HAP-1 (cell line): Measurements from ENCODE around the gene KCNE2.
"Not testable (repeated sequence)": the region's sequence is repeated elsewhere in the genome, so short reads cannot be mapped to it uniquely, and the experiment has no call there.

Experiments used
- DNase-seq, 2 experiments: peaks; one replicate each; pipeline ENCODE4 v3.0.0-alpha.2; 2016 to 2020; ENCODE audit warnings: low spot score in 2 of 2
- H3K27me3 ChIP-seq: fragments of 250-450 bp; sonication (Bioruptor Pico); 2 replicates; pipeline ENCODE4 v1.5.1; 2020; ENCODE audit warnings: low read depth, mild to moderate bottlenecking, moderate library complexity
- H3K36me3 ChIP-seq: fragments of 250-450 bp; sonication (Bioruptor Pico); replicated peaks from 2 replicates; pipeline ENCODE4 v1.5.1; 2020; ENCODE audit warnings: mild to moderate bottlenecking
- H3K4me1 ChIP-seq: fragments of 250-450 bp; sonication (Bioruptor Pico); 2 replicates; pipeline ENCODE4 v1.5.1; 2020; ENCODE audit warnings: mild to moderate bottlenecking
- H3K4me3 ChIP-seq: fragments of 250-450 bp; sonication (Bioruptor Pico); 2 replicates; pipeline ENCODE4 v1.5.1; 2020; ENCODE audit warnings: mild to moderate bottlenecking, moderate library complexity
- H3K9me3 ChIP-seq: fragments of 250-450 bp; sonication (Bioruptor Pico); 2 replicates; pipeline ENCODE4 v1.5.1; 2020; ENCODE audit warnings: mild to moderate bottlenecking, moderate library complexity
- in situ Hi-C: fragments of 300-500 bp; cut with MboI; formaldehyde crosslinking; loops from 3 replicates; pipeline ENCODE4 v1.14.3; 2020; ENCODE audit warnings: low sequenced_read_pairs, inconsistent platforms, mixed read lengths

The KCNE2 gene

DNA sequence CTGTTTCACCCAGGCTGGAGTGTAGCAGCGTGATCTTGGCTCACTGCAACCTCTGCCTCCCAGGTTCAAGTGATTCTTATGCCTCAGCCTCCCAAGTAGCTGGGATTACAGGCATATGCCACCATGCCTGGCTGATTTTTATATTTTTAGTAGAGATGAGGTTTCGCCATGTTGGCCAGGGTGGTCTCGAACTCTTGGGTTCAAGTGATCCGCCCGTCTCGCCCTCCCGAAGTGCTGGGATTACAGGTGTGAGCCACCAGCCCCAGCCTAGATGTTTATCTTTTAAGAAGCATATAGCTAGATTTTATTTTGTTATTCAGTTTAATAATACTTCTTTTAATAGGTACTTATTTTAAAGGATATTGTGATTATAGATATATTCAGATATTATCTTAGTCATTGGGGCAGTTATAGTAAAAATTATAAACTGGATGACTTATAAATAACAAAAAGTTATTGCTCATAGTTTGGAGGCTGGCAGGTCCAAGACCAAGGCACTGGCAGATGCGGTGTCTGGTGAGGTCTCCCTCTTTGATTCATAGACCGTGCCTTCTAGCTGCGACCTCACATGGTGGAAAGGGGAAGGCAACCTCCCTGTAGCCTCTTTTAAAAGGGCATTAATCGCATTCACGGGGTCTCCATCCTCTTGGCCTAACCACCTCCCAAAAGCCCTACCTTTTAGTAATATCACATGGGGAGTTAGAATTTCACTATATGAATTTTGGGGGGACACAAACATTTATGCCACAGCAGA, 3.1 kb upstream of the KCNE2 start:
- no peaks in the 10 kb centered on the region for H3K36me3 ChIP-seq
- H3K4me1 ChIP-seq = peaks cover 2% of the 10 kb centered on the region; the same call in 1 of the 2 replicates
- in situ Hi-C loops = no loop called here
- 0 out of 2 replicates have a peak, but pooled peaks cover 3% of the 10 kb centered on the region for H3K27me3 ChIP-seq
- no peaks in the 10 kb centered on the region; the same call in 1 of the 2 replicates for H3K9me3 ChIP-seq
- peak in 1 of 2 experiments; percentile 27 for DNase-seq
- no peak overlapping the region for H3K4me3 ChIP-seq

DNA sequence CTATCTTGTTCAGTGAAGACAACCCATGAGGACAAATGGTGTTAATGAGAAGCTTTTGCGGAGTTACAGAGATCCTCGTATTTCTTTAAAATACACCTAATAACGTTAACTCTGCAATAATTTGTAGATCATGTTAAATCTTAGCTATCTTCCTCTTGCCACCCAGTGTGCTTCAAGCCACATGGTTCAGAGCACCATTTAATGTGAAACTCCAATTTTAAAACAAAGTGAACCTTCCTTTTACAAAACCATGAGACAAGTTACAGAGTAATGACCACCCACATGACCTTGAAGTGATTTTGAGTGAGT, 1.7 kb upstream of the KCNE2 start:
- DNase-seq = no peak
- Histone ChIP-seq H3K4me3 (no peak overlapping the region), H3K4me1 (peaks cover 2% of the 10 kb centered on the region; the same call in 1 of the 2 replicates), H3K36me3 (no peaks in the 10 kb centered on the region), H3K27me3 (0 out of 2 replicates have a peak, but pooled peaks cover 3% of the 10 kb centered on the region), H3K9me3 (no peaks in the 10 kb centered on the region; the same call in 1 of the 2 replicates)
- in situ Hi-C loops = no loop called here

DNA sequence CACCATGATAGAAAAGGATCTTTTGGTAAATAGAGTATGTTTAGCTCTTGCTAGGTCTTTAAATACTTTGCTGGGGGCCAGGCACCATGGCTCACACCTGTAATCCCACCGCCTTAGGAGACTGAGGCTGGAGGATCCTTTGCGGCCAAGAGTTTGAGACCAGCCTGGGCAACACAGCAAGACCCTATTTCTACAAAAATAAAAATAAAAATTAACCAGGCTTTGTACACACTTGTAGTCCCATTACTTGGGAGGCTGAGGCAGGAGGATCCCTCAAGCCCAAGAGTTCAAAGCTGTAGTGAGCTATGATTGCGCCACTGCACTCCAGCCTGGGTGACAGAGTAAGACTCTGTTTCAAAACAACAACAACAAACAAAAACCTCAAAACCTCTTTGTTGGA, 1.1 kb upstream of the KCNE2 start:
- in situ Hi-C loops = no loop called here
- Histone ChIP-seq H3K4me1 (peaks cover 5% of the 10 kb centered on the region), H3K4me3 (no peak overlapping the region), H3K36me3 (no peaks in the 10 kb centered on the region), H3K9me3 (no peaks in the 10 kb centered on the region; the same call in 1 of the 2 replicates), H3K27me3 (0 out of 2 replicates have a peak, but pooled peaks cover 3% of the 10 kb centered on the region)
- DNase-seq = peak in 1 of 2 experiments; percentile 3

DNA sequence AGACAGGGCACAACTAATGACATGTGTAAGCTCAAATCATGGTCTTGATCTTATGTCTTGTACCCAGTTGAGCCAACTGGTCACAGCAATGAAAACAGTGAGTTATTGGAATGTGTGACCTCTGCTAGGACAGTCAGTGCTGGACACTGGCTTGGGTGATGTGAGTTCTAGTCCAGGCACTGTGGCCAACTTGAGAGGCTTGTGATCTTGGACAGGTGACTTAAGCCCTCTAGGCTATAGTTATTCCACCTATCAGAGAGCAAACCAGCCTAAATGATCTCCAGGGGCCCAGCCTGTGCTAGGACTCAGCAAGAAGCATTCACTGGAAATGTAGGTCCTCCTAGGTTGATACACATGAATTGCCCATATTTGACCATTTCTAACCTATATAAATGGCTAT, 1.1 kb downstream of the KCNE2 start:
- DNase-seq = peak in 1 of 2 experiments; percentile 1

GRCh38 chr21:34365809-34366208, 2.0 kb downstream of the KCNE2 start:
- Histone ChIP-seq H3K27me3 (no peaks in the 10 kb centered on the region), H3K4me1 (peaks cover 8% of the 10 kb centered on the region), H3K36me3 (no peaks in the 10 kb centered on the region), H3K4me3 (no peak overlapping the region), H3K9me3 (no peaks in the 10 kb centered on the region)
- peak in 1 of 2 experiments; percentile 6 for DNase-seq
- in situ Hi-C loops = no loop called here

More for the DNA sequence above, 1.1 kb downstream of the KCNE2 start:
- no peak overlapping the region for H3K4me3 ChIP-seq
- 0 out of 2 replicates have a peak, but pooled peaks cover 3% of the 10 kb centered on the region for H3K27me3 ChIP-seq
- no peaks in the 10 kb centered on the region for H3K36me3 ChIP-seq
- H3K4me1 ChIP-seq = peaks cover 8% of the 10 kb centered on the region
- no peaks in the 10 kb centered on the region for H3K9me3 ChIP-seq
- in situ Hi-C loops = no loop called here

DNA sequence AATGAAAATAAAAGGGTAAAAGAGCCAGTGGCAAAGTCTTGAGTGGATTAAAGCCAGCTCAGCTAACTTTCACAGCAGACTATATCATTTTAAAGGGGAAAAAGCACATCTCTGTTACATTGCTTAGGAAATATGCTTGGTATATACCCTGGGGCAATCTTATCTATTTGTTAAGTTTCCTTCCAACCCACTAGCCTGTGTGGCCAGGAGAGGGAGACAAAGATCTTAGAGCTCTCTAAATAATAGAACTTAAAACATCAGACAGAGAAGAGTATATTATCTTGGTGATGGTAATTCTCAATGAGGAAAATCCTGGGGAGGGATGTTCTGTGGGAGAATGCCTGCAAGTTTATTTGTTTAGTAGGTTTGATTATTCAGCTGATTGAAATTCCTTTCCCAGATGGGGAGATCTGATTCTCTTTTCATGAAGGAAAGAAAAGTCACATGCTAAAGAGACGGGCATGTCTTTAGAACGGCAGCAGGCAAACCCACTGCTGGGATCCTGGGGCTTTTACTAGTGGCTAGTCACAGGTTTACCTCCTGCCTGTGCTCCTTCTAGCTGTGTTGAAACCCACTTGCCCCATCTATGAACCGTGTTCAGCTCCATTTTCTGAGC, 3.6 kb downstream of the KCNE2 start:
- Histone ChIP-seq H3K36me3 (no peaks in the 10 kb centered on the region), H3K27me3 (no peaks in the 10 kb centered on the region), H3K4me1 (peaks cover 6% of the 10 kb centered on the region), H3K9me3 (no peaks in the 10 kb centered on the region), H3K4me3 (no peak overlapping the region)
- in situ Hi-C loops = no loop called here
- DNase-seq = peak; percentile 81 to 93

DNA sequence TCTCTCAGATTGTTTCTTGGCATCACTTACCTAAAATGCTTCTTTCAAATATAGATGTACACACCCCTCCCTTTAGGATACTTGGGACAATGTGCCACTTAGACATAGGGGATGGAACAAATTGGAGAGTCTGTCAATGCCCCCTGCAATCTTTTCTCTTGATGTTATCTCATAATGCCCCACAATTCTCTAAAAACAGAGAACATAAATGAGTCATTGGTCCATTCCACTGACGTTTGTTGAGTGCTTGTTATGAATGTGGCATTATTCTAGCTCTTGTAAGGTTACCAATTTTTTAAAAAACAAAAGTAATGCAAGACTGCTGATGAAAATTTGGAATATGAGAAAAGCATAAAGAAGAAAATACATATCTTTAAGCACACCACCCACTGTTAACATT, 5.9 kb downstream of the KCNE2 start:
- in situ Hi-C loops = no loop called here
- Histone ChIP-seq H3K4me3 (no peak overlapping the region), H3K36me3 (no peaks in the 10 kb centered on the region), H3K4me1 (peaks cover 18% of the 10 kb centered on the region), H3K9me3 (no peaks in the 10 kb centered on the region), H3K27me3 (no peaks in the 10 kb centered on the region)
- no peak for DNase-seq

DNA sequence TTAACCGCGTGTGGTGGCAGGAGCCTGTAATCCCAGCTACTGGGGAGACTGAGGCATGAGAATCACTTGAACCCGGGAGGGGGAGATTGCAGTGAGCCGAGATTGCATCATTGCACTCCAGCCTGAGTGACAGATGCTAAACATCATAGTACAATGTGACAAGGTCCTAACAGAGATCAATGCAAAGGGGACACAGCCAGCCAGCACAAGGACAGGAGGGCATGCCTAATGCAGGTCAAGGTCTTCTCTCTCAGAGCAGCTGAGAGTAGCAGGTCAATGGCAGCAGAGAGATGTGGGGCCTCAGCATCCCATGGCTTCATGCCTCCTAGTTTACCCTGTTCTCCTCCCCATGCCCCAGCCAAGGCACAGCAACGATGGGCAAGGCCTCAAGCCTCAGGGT, 8.5 kb downstream of the KCNE2 start:
- H3K9me3 ChIP-seq = no peaks in the 10 kb centered on the region
- in situ Hi-C loops = no loop called here
- peaks cover 18% of the 10 kb centered on the region for H3K4me1 ChIP-seq
- DNase-seq = peak in 1 of 2 experiments; percentile 3
- no peaks in the 10 kb centered on the region for H3K36me3 ChIP-seq
- no peaks in the 10 kb centered on the region for H3K27me3 ChIP-seq
- no peak overlapping the region for H3K4me3 ChIP-seq

DNA sequence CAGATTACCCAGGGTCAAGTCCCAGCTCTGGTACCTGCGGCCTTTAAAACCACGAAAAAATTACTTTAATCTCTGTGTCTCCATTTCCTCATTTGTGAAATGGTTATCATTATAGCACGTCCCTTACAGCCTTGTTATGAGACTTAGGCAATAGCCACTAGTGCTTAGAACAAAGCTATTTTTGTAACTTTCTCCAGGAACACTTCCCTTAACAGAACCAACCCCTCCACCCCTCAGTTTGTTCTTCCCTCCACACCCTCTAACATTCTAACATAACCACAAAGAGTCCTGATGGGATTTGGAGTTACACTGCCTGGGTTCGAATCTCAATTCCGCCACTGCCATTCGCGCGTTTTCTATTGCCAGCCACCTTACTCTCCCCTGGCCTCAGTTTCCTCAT, 10.7 kb downstream of the KCNE2 start:
- DNase-seq, H3K9me3 ChIP-seq, H3K4me3 ChIP-seq, in situ Hi-C loops, H3K36me3 ChIP-seq, H3K27me3 ChIP-seq: not testable (repeated sequence)
- H3K4me1 ChIP-seq = peaks cover 12% of the 10 kb centered on the region

GRCh38 chr21:34374940-34375618, 11.3 kb downstream of the KCNE2 start, which contains the start of gene SMIM11:
TSS of gene SMIM11 (plus strand) at chr21:34375507. CDS start at chr21:34379505, 3,998 bp downstream.
- peaks cover 12% of the 10 kb centered on the region for H3K4me1 ChIP-seq
- DNase-seq, H3K9me3 ChIP-seq, H3K4me3 ChIP-seq, H3K27me3 ChIP-seq, in situ Hi-C loops, H3K36me3 ChIP-seq: not testable (repeated sequence)

DNA sequence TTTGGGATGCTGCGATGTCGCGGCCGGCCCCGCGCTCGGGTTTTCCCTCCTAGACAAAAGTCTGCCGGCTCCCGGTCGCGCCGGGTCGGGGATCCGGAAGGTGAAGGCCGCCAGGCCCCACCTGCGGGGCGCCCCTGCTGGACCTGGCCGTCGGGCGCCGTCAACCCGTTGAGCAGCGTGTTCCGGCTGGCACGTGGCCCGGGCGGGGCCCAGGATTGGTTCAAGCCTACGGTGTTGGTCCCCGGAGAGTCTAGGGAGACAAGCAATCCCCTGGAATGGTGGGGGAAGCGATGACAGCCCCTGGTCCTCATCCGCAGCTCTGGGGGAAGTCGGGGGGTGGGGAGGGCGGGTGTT, 11.8 kb downstream of the KCNE2 start:
- H3K9me3 ChIP-seq, in situ Hi-C loops, H3K27me3 ChIP-seq, H3K36me3 ChIP-seq, H3K4me3 ChIP-seq, DNase-seq: not testable (repeated sequence)
- peaks cover 12% of the 10 kb centered on the region for H3K4me1 ChIP-seq

- H3K4me3 ChIP-seq, H3K27me3 ChIP-seq, H3K36me3 ChIP-seq, DNase-seq, H3K4me1 ChIP-seq, in situ Hi-C loops, H3K9me3 ChIP-seq: not testable (repeated sequence)
Observed at GRCh38 chr21:34383138-34383537, 19.3 kb downstream of the KCNE2 start.

DNA sequence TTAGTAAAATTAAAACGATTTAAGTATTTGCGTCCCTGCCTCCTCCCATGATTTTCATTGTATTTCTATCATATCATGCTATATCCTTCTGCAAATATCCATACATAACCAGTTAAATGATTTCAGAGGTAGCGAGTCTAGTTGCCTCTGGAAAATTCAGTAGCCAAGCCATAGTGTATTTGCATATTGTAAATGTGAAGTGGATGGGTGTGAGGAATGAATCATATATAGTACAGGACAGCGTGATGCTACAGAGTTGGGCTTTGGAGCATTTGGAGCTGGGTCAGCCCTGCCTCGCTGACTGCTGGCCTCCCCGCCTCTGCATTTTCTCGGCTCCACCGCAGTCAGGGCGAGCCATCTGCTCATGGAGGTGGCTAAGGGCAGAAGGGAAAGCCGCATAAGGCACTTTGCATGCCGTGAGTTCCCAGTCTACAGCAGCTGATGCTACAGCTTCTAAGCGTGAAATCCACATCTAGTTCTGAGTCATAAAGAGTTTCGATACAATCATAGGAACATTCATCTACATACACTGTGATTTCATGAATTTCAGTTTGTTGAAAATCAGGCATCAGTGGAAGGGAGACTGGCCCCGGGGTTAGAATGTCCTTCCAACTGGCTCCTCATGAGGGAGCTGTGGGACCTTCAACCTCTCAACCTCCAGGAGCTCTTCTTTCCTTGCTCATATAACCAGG, 20.1 kb downstream of the KCNE2 start:
- in situ Hi-C loops, H3K36me3 ChIP-seq, H3K27me3 ChIP-seq, DNase-seq, H3K9me3 ChIP-seq, H3K4me1 ChIP-seq, H3K4me3 ChIP-seq: not testable (repeated sequence)
